ENCODE measurements around the gene SKA1. TPM values are rescaled to one million over a fixed set of nuclear protein-coding genes. Genes with fewer than 3 reads are reported as not detected.

SKA1 gene, protein sequence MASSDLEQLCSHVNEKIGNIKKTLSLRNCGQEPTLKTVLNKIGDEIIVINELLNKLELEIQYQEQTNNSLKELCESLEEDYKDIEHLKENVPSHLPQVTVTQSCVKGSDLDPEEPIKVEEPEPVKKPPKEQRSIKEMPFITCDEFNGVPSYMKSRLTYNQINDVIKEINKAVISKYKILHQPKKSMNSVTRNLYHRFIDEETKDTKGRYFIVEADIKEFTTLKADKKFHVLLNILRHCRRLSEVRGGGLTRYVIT
- total RNA-seq: 10 to 100 TPM; 34.6 to 55.4 TPM

DNA sequence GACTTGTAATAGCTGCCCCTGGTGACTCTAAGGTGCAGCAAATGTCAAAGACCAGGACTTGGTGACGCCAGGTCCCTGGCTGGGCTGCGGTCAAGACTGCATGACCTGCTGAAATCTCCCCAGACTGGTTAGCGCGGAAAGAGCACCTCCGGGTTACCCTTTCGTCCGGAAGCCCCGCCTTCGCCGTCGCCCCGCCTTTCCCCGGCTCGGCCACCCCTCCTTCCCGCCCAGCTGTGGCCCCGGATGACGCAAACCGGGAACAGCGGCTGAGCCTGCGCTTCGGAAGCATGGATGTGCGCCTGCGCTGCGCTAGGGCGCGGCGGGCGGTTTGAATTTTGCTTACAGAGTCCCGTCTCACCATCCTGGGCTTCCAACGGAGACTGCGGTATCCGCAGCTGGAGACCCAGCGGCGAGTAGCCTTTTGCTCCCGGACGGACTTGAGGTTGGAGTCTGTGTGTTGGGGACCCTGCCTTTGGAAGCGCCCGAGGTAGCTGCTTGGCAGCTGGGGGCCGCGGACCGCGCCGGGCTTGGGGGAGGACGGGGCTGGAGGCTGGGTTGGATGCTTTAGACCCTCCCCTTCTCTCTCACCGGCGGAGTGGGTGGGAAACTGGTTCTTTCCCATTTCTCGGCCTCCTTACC, at the start of gene SKA1:
SKA1 (plus strand) TSS at position 294 of the 639 bp plus-strand sequence. CDS start 785 bp downstream, outside the sequence.
- Mint-ChIP-seq H3K36me3 (peaks cover 17 to 35% of the 10 kb centered on the region in 2 donors), H3K27ac (peak within 1 kb of the TSS; percentile 91 to 93), H3K9me3 (peaks cover 6% of the 10 kb centered on the region in 2 donors)
- peak; percentile 87 to 96 for DNase-seq (ENCODE audit: low spot score in 2 of 2)
- peak; percentile 96 to 99 for ATAC-seq

- no peak overlapping the region for H3K27ac Mint-ChIP-seq
- ATAC-seq (no peak), DNase-seq (ENCODE audit: low spot score in 2 of 2) (no peak)
- H3K9me3 Mint-ChIP-seq: no peaks in the 10 kb centered on the region
- no peaks in the 10 kb centered on the region for H3K36me3 Mint-ChIP-seq
Observed at GRCh38 chr18:50327983-50328382, 46.9 kb upstream of the SKA1 start.

- ATAC-seq (no peak), DNase-seq (ENCODE audit: low spot score in 2 of 2) (no peak)
- Mint-ChIP-seq H3K9me3 (no peaks in the 10 kb centered on the region), H3K36me3 (no peaks in the 10 kb centered on the region), H3K27ac (no peak overlapping the region)
Observed at GRCh38 chr18:50330176-50330575, 44.7 kb upstream of the SKA1 start.

GRCh38 chr18:50331691-50332090, 43.2 kb upstream of the SKA1 start:
- ATAC-seq: no peak
- DNase-seq (ENCODE audit: low spot score in 2 of 2): no peak
- Mint-ChIP-seq H3K36me3 (no peaks in the 10 kb centered on the region), H3K9me3 (no peaks in the 10 kb centered on the region), H3K27ac (no peak overlapping the region)

DNA sequence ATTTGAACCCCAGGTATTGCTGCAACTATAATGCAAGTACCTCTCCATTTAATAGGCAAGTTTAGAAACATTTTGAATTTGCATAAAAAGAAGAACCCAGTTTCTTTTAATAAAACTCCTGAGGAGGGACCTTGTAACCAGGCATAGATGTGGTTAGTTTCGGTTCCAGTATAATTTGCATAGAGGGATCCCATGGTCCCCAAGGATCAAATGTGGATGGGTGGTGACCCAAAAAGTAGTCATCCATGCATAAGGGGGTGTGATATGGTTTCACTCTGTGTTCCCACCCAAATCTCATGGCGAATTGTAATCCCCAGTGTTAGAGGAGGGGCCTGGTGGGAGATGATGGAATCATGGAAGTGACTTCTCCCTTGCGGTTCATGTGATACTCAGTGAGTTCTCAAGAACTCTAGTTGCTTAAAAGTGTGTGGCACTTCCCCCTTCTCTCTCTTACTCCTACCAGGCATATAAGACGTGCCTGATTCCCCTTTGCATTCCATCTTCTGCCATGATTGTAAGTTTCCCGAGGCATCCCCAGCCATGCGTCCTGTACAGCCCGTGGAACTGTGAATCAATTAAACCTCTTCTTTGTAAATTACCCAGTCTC, 40.2 kb upstream of the SKA1 start:
- no peak for DNase-seq (ENCODE audit: low spot score in 2 of 2)
- no peak for ATAC-seq
- H3K36me3 Mint-ChIP-seq: no peaks in the 10 kb centered on the region
- no peaks in the 10 kb centered on the region for H3K9me3 Mint-ChIP-seq
- H3K27ac Mint-ChIP-seq: no peak overlapping the region

DNA sequence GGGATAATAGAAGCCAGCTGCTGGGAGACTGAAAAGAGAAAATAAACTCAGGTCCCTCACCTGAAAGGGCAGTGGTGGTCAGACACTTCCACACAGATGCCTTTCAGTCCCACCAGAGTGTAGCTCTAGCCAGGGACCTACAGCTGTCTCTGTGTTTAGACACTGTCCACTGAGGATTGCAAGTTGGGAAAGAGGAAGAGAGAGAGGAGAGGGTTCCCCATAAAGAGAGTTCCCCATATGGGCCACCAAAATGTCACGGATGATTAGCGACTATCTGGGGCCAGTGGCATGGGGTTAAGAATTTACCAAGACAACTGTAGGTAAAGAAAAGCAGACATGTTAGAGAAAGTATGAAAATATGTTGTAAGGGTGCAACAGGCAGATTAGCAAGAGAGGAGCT, 36.7 kb upstream of the SKA1 start:
- ATAC-seq (no peak), DNase-seq (ENCODE audit: low spot score in 2 of 2) (no peak)
- no peaks in the 10 kb centered on the region for H3K36me3 Mint-ChIP-seq
- no peaks in the 10 kb centered on the region for H3K9me3 Mint-ChIP-seq
- H3K27ac Mint-ChIP-seq: peak overlapping the region in 1 of 2 donors; percentile 23

- H3K27ac Mint-ChIP-seq: no peak overlapping the region
- DNase-seq (ENCODE audit: low spot score in 2 of 2) (no peak), ATAC-seq (no peak)
- no peaks in the 10 kb centered on the region for H3K36me3 Mint-ChIP-seq
- no peaks in the 10 kb centered on the region for H3K9me3 Mint-ChIP-seq
Observed at GRCh38 chr18:50338715-50339114, 36.1 kb upstream of the SKA1 start.

DNA sequence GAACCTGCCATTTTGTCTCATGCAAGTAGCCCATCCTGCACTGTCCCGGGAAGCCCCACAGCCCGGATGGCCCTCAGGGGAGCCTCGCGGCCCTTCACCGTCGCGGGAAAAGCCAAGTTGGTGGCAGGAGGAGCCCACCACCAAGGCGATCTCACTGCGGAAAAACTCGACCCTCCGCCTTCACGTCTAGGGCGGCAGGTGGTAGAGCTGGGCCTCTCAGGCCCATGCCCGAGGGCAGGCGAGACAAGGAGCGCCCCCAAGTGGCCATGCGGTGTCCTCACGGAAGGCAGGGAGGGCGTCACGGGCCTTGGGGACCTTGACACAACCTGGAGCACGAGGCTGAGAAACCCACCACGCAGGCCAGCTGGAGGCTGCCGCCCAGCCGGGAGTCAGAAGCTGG, 34.8 kb upstream of the SKA1 start:
- DNase-seq (ENCODE audit: low spot score in 2 of 2): no peak
- ATAC-seq: no peak
- H3K36me3 Mint-ChIP-seq: no peaks in the 10 kb centered on the region
- H3K27ac Mint-ChIP-seq: no peak overlapping the region
- no peaks in the 10 kb centered on the region for H3K9me3 Mint-ChIP-seq

GRCh38 chr18:50341443-50341842, 33.4 kb upstream of the SKA1 start:
- Mint-ChIP-seq H3K36me3 (no peaks in the 10 kb centered on the region), H3K27ac (no peak overlapping the region), H3K9me3 (no peaks in the 10 kb centered on the region)
- DNase-seq (ENCODE audit: low spot score in 2 of 2) (no peak), ATAC-seq (no peak)

- Mint-ChIP-seq H3K27ac (no peak overlapping the region), H3K36me3 (no peaks in the 10 kb centered on the region), H3K9me3 (no peaks in the 10 kb centered on the region)
- ATAC-seq (no peak), DNase-seq (ENCODE audit: low spot score in 2 of 2) (no peak)
Observed at GRCh38 chr18:50350699-50351098, 24.1 kb upstream of the SKA1 start.

- no peaks in the 10 kb centered on the region for H3K9me3 Mint-ChIP-seq
- H3K27ac Mint-ChIP-seq: peak overlapping the region in 1 of 2 donors; percentile 70
- ATAC-seq (peak; percentile 49 to 63), DNase-seq (ENCODE audit: low spot score in 2 of 2) (no peak)
- no peaks in the 10 kb centered on the region for H3K36me3 Mint-ChIP-seq
Observed at GRCh38 chr18:50356036-50356945, 18.6 kb upstream of the SKA1 start.

- ATAC-seq (no peak), DNase-seq (ENCODE audit: low spot score in 2 of 2) (no peak)
- Mint-ChIP-seq H3K27ac (no peak overlapping the region), H3K9me3 (no peaks in the 10 kb centered on the region), H3K36me3 (no peaks in the 10 kb centered on the region)
Observed at GRCh38 chr18:50358844-50359243, 16.0 kb upstream of the SKA1 start.

DNA sequence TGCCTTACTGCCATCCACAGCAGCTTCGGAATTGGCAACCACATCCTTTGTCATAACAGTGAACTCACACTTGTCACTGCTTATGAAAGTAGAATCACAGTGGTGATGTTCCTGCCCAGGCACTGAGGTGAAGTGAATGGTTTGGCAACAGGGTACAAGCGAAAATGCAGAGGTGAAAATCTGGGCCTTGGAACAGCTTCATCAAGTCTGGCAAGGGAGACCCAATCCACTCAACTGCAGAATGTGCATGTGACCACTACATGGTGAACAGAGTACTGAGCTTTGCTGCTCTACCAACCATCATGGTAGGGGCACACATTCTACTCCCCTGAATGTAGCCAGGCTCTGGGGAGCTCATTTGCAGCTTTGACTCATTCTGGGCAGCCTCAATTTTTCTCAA, 15.0 kb upstream of the SKA1 start:
- DNase-seq (ENCODE audit: low spot score in 2 of 2) (no peak), ATAC-seq (no peak)
- Mint-ChIP-seq H3K9me3 (no peaks in the 10 kb centered on the region), H3K27ac (no peak overlapping the region), H3K36me3 (no peaks in the 10 kb centered on the region)

DNA sequence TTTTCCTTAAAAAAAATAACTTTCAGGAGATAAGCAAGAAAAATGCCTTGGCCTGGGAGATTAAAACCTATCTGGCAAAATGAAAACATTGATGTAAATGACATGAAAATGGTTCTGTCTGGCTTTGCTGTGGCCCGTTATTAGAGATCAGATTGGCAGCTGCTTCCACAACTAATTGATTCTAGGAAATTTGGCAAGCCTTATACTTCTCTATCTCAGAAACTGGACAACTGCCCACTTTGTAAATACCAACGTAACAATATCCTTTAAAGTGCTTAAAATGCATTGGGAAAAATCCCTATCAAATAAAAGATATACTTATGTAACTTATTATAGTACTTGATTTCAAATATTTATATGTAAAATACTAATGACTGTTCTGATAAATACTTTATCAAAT, 14.2 kb upstream of the SKA1 start:
- H3K27ac Mint-ChIP-seq: no peak overlapping the region
- H3K9me3 Mint-ChIP-seq: no peaks in the 10 kb centered on the region
- DNase-seq (ENCODE audit: low spot score in 2 of 2) (no peak), ATAC-seq (no peak)
- no peaks in the 10 kb centered on the region for H3K36me3 Mint-ChIP-seq

DNA sequence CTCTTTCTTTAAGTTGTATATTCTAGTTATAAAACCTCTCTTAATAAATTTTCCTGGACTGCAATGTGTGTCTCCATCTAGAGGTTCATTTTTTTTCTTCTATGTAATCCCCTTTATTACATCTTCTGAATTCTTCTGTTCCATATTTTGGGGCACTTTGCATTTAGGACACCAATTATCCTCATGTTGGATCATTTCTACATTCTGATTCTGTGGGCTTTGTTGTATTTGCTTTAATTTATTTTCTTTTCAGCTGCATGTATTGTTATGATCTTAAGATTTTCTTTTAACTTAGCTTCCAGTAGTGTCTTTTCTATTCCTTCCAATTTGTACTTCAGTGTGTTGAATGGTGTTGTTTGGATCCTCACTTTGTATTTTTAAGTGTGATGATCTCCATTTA, 5.2 kb upstream of the SKA1 start:
- H3K27ac Mint-ChIP-seq: no peak overlapping the region
- H3K9me3 Mint-ChIP-seq: peaks cover 9 to 18% of the 10 kb centered on the region in 2 donors
- ATAC-seq: no peak
- no peak for DNase-seq (ENCODE audit: low spot score in 2 of 2)
- H3K36me3 Mint-ChIP-seq: peaks cover 21 to 42% of the 10 kb centered on the region in 2 donors

DNA sequence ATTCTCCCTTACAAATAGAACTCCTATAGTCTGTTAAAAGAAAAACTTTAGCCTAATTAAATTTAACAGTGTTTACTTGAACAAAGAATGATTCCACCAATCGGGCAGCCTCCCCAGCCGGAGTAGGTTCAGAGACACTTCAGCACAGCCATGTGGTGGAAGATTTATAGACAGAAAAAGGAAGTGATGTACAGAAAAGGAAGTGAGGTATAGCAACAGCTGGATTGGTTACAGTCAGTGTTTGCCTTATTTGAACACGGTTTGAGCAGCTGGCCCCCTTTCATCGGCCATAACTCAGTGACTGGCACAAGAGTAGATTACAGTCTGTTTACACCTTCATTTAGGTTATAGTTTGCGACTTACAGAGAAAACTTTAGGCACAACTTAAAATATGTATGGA, 2.1 kb upstream of the SKA1 start:
- no peak for DNase-seq (ENCODE audit: low spot score in 2 of 2)
- H3K9me3 Mint-ChIP-seq: peaks cover 9 to 18% of the 10 kb centered on the region in 2 donors
- H3K36me3 Mint-ChIP-seq: peaks cover 30 to 50% of the 10 kb centered on the region in 2 donors
- ATAC-seq: no peak
- no peak overlapping the region for H3K27ac Mint-ChIP-seq

Measured in activated naive CD4-positive, alpha-beta T cell treated with anti-CD3 and anti-CD28 coated beads, Interleukin-2, amount 50 U/mL, for 72 hours (primary cell).